ENCODE data around the gene LAMTOR2.

The LAMTOR2 gene

GRCh38 chr1:156099282-156099681 is 44.7 kb downstream of the LAMTOR2 start:
- Histone ChIP-seq H3K36me3 (peaks cover 21% of the 10 kb centered on the region), H3K4me3 (ENCODE audit: low read depth, low read length) (no peak overlapping the region), H3K9me3 (ENCODE audit: severe bottlenecking) (no peaks in the 10 kb centered on the region), H3K27ac (no peak overlapping the region), H3K27me3 (ENCODE audit: insufficient read depth, low read depth, severe bottlenecking) (no peaks in the 10 kb centered on the region)
- DNase-seq, result no peak
- TF ChIP-seq CTCF (IDR thresholded peaks at IDR 0.05; ENCODE audit: low read depth, low read length), result no peak

GRCh38 chr1:156100205-156100995 is 45.8 kb downstream of the LAMTOR2 start:
- peaks cover 17% of the 10 kb centered on the region for H3K36me3 ChIP-seq
- H3K27ac ChIP-seq, result no peak overlapping the region
- no peak for DNase-seq

GRCh38 chr1:156101880-156102279 is 47.3 kb downstream of the LAMTOR2 start:
- H3K36me3 ChIP-seq, result peaks cover 6% of the 10 kb centered on the region; the same call in 1 of the 2 replicates
- no peaks in the 10 kb centered on the region for H3K9me3 ChIP-seq (ENCODE audit: severe bottlenecking)
- no peak for DNase-seq
- H3K27ac ChIP-seq, result no peak overlapping the region
- no peak overlapping the region for H3K4me3 ChIP-seq (ENCODE audit: low read depth, low read length)
- H3K27me3 ChIP-seq (ENCODE audit: insufficient read depth, low read depth, severe bottlenecking), result no peaks in the 10 kb centered on the region
- TF ChIP-seq CTCF (IDR thresholded peaks at IDR 0.05; ENCODE audit: low read depth, low read length), result no peak

More at GRCh38 chr1:156100205-156100995, 45.8 kb downstream of the LAMTOR2 start:
- no peaks in the 10 kb centered on the region for H3K27me3 ChIP-seq (ENCODE audit: insufficient read depth, low read depth, severe bottlenecking)
- no peak for TF ChIP-seq CTCF (IDR thresholded peaks at IDR 0.05; ENCODE audit: low read depth, low read length)
- H3K9me3 ChIP-seq (ENCODE audit: severe bottlenecking), result no peaks in the 10 kb centered on the region
- H3K4me3 ChIP-seq (ENCODE audit: low read depth, low read length), result no peak overlapping the region

- no peak for TF ChIP-seq CTCF (IDR thresholded peaks at IDR 0.05; ENCODE audit: low read depth, low read length)
- no peak overlapping the region for H3K27ac ChIP-seq
These were observed 48.3 kb downstream of the LAMTOR2 start for GRCh38 chr1:156102633-156103511.

GRCh38 chr1:156103521-156103947 is 49.0 kb downstream of the LAMTOR2 start:
- H3K4me3 ChIP-seq (ENCODE audit: low read depth, low read length), result no peak overlapping the region
- no peak for TF ChIP-seq CTCF (IDR thresholded peaks at IDR 0.05; ENCODE audit: low read depth, low read length)
- H3K9me3 ChIP-seq (ENCODE audit: severe bottlenecking), result no peaks in the 10 kb centered on the region
- no peaks in the 10 kb centered on the region for H3K27me3 ChIP-seq (ENCODE audit: insufficient read depth, low read depth, severe bottlenecking)
- DNase-seq, result no peak
- 0 out of 2 replicates have a peak, but pooled peaks cover 3% of the 10 kb centered on the region for H3K36me3 ChIP-seq
- H3K27ac ChIP-seq, result no peak overlapping the region

More at GRCh38 chr1:156102633-156103511, 48.3 kb downstream of the LAMTOR2 start:
- 0 out of 2 replicates have a peak, but pooled peaks cover 3% of the 10 kb centered on the region for H3K36me3 ChIP-seq
- no peak for DNase-seq
- no peak overlapping the region for H3K4me3 ChIP-seq (ENCODE audit: low read depth, low read length)
- H3K27me3 ChIP-seq (ENCODE audit: insufficient read depth, low read depth, severe bottlenecking), result no peaks in the 10 kb centered on the region
- no peaks in the 10 kb centered on the region for H3K9me3 ChIP-seq (ENCODE audit: severe bottlenecking)
